ENCODE results near the gene ZBTB34.

Gene ZBTB34

DNA sequence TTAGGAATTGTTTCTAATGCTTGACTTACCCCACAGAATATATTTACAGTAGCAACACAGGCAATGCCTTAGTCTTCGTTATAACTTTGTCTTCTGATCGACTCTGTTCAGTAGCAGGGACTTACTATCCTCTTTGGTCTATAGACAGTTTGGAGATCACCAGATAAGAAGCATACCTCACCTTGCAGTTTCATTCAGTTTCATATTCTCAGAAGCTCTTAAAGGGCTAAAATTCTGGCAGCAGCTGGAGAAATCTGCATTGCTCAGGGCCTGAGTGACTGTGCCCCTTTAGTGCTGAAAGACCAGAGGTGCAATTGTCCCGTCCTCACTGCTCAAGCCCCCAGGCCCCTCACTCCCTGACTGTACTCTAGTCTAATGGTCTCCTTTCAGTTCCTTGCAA, 29.6 kb upstream of the ZBTB34 start:
- no peaks in the 10 kb centered on the region for H3K9me2 ChIP-seq (replicated peaks; ENCODE audit: control insufficient read depth, low read length)
- H3K9me3 ChIP-seq (ENCODE audit: control insufficient read depth, insufficient read depth, low read length): no peaks in the 10 kb centered on the region
- peaks cover 34% of the 10 kb centered on the region for H3K4me1 ChIP-seq (ENCODE audit: control insufficient read depth, low read length)
- H3K79me2 ChIP-seq (ENCODE audit: control insufficient read depth, low read length): peaks cover 40% of the 10 kb centered on the region
- no peaks in the 10 kb centered on the region for H3F3A ChIP-seq (ENCODE audit: control insufficient read depth, insufficient read depth)
- no peaks in the 10 kb centered on the region for H3K27me3 ChIP-seq (ENCODE audit: control insufficient read depth, low read length)
- no peak overlapping the region for H3K4me2 ChIP-seq (ENCODE audit: low read length)
- H3K27ac ChIP-seq (ENCODE audit: low read depth, low read length): no peak overlapping the region
- no peak overlapping the region for H3K4me3 ChIP-seq (ENCODE audit: low read length)
- H3K36me3 ChIP-seq (ENCODE audit: control insufficient read depth, low read length): peaks cover 29% of the 10 kb centered on the region
- peaks cover 3% of the 10 kb centered on the region; the same call in 1 of the 2 replicates for H4K20me1 ChIP-seq (ENCODE audit: control insufficient read depth, insufficient read depth, low read depth, low read length)
- TF ChIP-seq EZH2phosphoT487 (IDR thresholded peaks at IDR 0.05; ENCODE audit: borderline replicate concordance, low read length): no peak

DNA sequence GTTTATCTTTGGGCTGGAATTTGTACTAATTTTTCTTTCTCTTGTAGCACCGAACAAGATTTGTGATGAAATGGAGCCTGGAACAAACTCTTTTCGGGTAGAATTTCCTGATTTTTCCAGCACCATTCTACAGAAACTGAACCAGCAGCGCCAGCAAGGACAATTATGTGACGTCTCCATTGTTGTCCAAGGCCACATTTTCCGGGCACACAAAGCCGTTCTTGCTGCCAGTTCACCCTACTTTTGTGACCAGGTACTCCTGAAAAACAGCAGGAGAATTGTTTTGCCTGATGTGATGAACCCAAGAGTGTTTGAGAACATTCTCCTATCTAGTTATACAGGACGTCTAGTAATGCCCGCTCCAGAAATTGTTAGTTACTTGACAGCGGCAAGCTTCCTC, 28.0 kb upstream of the ZBTB34 start:
- H3K79me2 ChIP-seq (ENCODE audit: control insufficient read depth, low read length): peaks cover 45% of the 10 kb centered on the region

GRCh38 chr9:126833020-126833419, 27.4 kb upstream of the ZBTB34 start:
- H4K20me1 ChIP-seq (ENCODE audit: control insufficient read depth, insufficient read depth, low read depth, low read length): peaks cover 3% of the 10 kb centered on the region; the same call in 1 of the 2 replicates
- H3K79me2 ChIP-seq (ENCODE audit: control insufficient read depth, low read length): peaks cover 45% of the 10 kb centered on the region

More for the DNA sequence above, 28.0 kb upstream of the ZBTB34 start:
- Histone ChIP-seq H3K4me1 (ENCODE audit: control insufficient read depth, low read length) (peaks cover 38% of the 10 kb centered on the region), H3K27me3 (ENCODE audit: control insufficient read depth, low read length) (no peaks in the 10 kb centered on the region), H3K9me2 (replicated peaks; ENCODE audit: control insufficient read depth, low read length) (no peaks in the 10 kb centered on the region), H3K4me3 (ENCODE audit: low read length) (no peak overlapping the region), H3F3A (ENCODE audit: control insufficient read depth, insufficient read depth) (no peaks in the 10 kb centered on the region), H3K9me3 (ENCODE audit: control insufficient read depth, insufficient read depth, low read length) (no peaks in the 10 kb centered on the region), H3K4me2 (ENCODE audit: low read length) (peak overlapping the region; percentile 57; the same call in 1 of the 2 replicates), H3K27ac (ENCODE audit: low read depth, low read length) (no peak overlapping the region), H4K20me1 (ENCODE audit: control insufficient read depth, insufficient read depth, low read depth, low read length) (peaks cover 3% of the 10 kb centered on the region; the same call in 1 of the 2 replicates), H3K36me3 (ENCODE audit: control insufficient read depth, low read length) (peaks cover 33% of the 10 kb centered on the region)
- TF ChIP-seq, protein P1, sequence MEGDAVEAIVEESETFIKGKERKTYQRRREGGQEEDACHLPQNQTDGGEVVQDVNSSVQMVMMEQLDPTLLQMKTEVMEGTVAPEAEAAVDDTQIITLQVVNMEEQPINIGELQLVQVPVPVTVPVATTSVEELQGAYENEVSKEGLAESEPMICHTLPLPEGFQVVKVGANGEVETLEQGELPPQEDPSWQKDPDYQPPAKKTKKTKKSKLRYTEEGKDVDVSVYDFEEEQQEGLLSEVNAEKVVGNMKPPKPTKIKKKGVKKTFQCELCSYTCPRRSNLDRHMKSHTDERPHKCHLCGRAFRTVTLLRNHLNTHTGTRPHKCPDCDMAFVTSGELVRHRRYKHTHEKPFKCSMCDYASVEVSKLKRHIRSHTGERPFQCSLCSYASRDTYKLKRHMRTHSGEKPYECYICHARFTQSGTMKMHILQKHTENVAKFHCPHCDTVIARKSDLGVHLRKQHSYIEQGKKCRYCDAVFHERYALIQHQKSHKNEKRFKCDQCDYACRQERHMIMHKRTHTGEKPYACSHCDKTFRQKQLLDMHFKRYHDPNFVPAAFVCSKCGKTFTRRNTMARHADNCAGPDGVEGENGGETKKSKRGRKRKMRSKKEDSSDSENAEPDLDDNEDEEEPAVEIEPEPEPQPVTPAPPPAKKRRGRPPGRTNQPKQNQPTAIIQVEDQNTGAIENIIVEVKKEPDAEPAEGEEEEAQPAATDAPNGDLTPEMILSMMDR (IDR thresholded peaks at IDR 0.05; ENCODE audit: low read depth, low read length, poor library complexity, severe bottlenecking): no peak
- TF ChIP-seq EZH2phosphoT487 (IDR thresholded peaks at IDR 0.05; ENCODE audit: borderline replicate concordance, low read length): no peak

GRCh38 chr9:126833710-126834345, 26.6 kb upstream of the ZBTB34 start:
- H3K36me3 ChIP-seq (ENCODE audit: control insufficient read depth, low read length): peaks cover 33% of the 10 kb centered on the region
- peak overlapping the region; percentile 57 for H3K4me2 ChIP-seq (ENCODE audit: low read length)
- peak overlapping the region; percentile 40 for H3K4me3 ChIP-seq (ENCODE audit: low read length)
- H4K20me1 ChIP-seq (ENCODE audit: control insufficient read depth, insufficient read depth, low read depth, low read length): peaks cover 3% of the 10 kb centered on the region; the same call in 1 of the 2 replicates
- H3K9me2 ChIP-seq (replicated peaks; ENCODE audit: control insufficient read depth, low read length): no peaks in the 10 kb centered on the region
- no peaks in the 10 kb centered on the region for H3K9me3 ChIP-seq (ENCODE audit: control insufficient read depth, insufficient read depth, low read length)
- H3K27ac ChIP-seq (ENCODE audit: low read depth, low read length): peak overlapping the region; percentile 27
- TF ChIP-seq, protein P1 (IDR thresholded peaks at IDR 0.05; ENCODE audit: low read depth, low read length, poor library complexity, severe bottlenecking): no peak
- TF ChIP-seq EZH2phosphoT487 (IDR thresholded peaks at IDR 0.05; ENCODE audit: borderline replicate concordance, low read length): no peak
- H3K4me1 ChIP-seq (ENCODE audit: control insufficient read depth, low read length): peaks cover 37% of the 10 kb centered on the region
- H3K79me2 ChIP-seq (ENCODE audit: control insufficient read depth, low read length): peaks cover 44% of the 10 kb centered on the region
- no peaks in the 10 kb centered on the region for H3K27me3 ChIP-seq (ENCODE audit: control insufficient read depth, low read length)
- H3F3A ChIP-seq (ENCODE audit: control insufficient read depth, insufficient read depth): no peaks in the 10 kb centered on the region

More at GRCh38 chr9:126833020-126833419, 27.4 kb upstream of the ZBTB34 start:
- Histone ChIP-seq H3K9me2 (replicated peaks; ENCODE audit: control insufficient read depth, low read length) (no peaks in the 10 kb centered on the region), H3K4me3 (ENCODE audit: low read length) (peak overlapping the region; percentile 40), H3K36me3 (ENCODE audit: control insufficient read depth, low read length) (peaks cover 33% of the 10 kb centered on the region), H3K9me3 (ENCODE audit: control insufficient read depth, insufficient read depth, low read length) (no peaks in the 10 kb centered on the region), H3K4me1 (ENCODE audit: control insufficient read depth, low read length) (peaks cover 38% of the 10 kb centered on the region), H3K4me2 (ENCODE audit: low read length) (peak overlapping the region; percentile 57), H3F3A (ENCODE audit: control insufficient read depth, insufficient read depth) (no peaks in the 10 kb centered on the region), H3K27me3 (ENCODE audit: control insufficient read depth, low read length) (no peaks in the 10 kb centered on the region), H3K27ac (ENCODE audit: low read depth, low read length) (no peak overlapping the region)
- TF ChIP-seq, protein P1 (IDR thresholded peaks at IDR 0.05; ENCODE audit: low read depth, low read length, poor library complexity, severe bottlenecking): no peak
- TF ChIP-seq EZH2phosphoT487 (IDR thresholded peaks at IDR 0.05; ENCODE audit: borderline replicate concordance, low read length): no peak

Data from DOHH2 (cell line).